ENCODE results near the gene KCNIP4. TPM values are rescaled to one million over a fixed set of nuclear protein-coding genes. Genes with fewer than 3 reads are reported as not detected.

Gene KCNIP4
- total and polyA plus RNA-seq, 2 of the 4 experiments (the other 2 are of a cell fraction) = not detected

GRCh38 chr4:20960291-20960690, 988.3 kb downstream of the KCNIP4 start:
- 11% methylated on average over 4 of the region's 6 CpGs; no CpG with 5 or more reads in 1 of the 2 experiments for WGBS, 2 experiments (ENCODE audit: extremely low coverage in 2 of 2, insufficient read length in 1 of 2)
- in situ Hi-C loops (cut with MboI; ENCODE audit: low sequenced_read_pairs) = no loop called here
- dilution Hi-C loops (cut with HindIII; ENCODE audit: low sequenced_read_pairs, unreplicated experiment) = no loop called here
- Histone ChIP-seq H3K56ac (ENCODE audit: extremely low read depth, insufficient read depth, low read length) (no peak overlapping the region), H2BK120ac (ENCODE audit: low read depth, low read length) (no peak overlapping the region), H3K36me3 (ENCODE audit: control insufficient read depth, insufficient read depth, low read length) (no peaks in the 10 kb centered on the region), H2AFZ (replicated peaks; ENCODE audit: low read length, poor library complexity) (no peak overlapping the region), H3K4me3 (ENCODE audit: insufficient read depth, low read depth, low read length) (no peak overlapping the region), H3K27me3 (ENCODE audit: control insufficient read depth, insufficient read depth, low read length) (no peaks in the 10 kb centered on the region), H4K5ac (ENCODE audit: low read depth, low read length) (no peak overlapping the region), H3K9me1 (ENCODE audit: insufficient read depth, low read length) (no peaks in the 10 kb centered on the region), H2BK5ac (ENCODE audit: low read depth, low read length, poor library complexity, severe bottlenecking) (no peak overlapping the region), H3K4me2 (ENCODE audit: low read depth, low read length) (no peak overlapping the region), H4K20me1 (ENCODE audit: insufficient read depth, low read length) (no peaks in the 10 kb centered on the region), H3K9ac (ENCODE audit: low read depth, low read length) (no peak overlapping the region), H2BK15ac (ENCODE audit: low read depth, low read length) (no peak overlapping the region), H2AK5ac (ENCODE audit: low read depth, low read length) (no peak overlapping the region), H3K79me1 (ENCODE audit: low read depth in 1 of 2, low read length in 2 of 2) (no peaks in the 10 kb centered on the region), H3K4ac (ENCODE audit: low read depth, low read length) (no peak overlapping the region), H3K9me3 (ENCODE audit: control insufficient read depth, insufficient read depth, low read length) (peaks cover 4% of the 10 kb centered on the region), H4K8ac (ENCODE audit: low read depth in 2 of 2, low read length in 2 of 2) (no peak overlapping the region), H3K18ac (ENCODE audit: low read depth, low read length) (no peak overlapping the region), H3K14ac (replicated peaks; ENCODE audit: low read depth, low read length) (no peak overlapping the region), H2AK9ac (replicated peaks; ENCODE audit: low read depth, low read length, poor library complexity) (no peak overlapping the region), H3K27ac (ENCODE audit: insufficient read depth, low read length) (no peak overlapping the region), H4K91ac (ENCODE audit: insufficient read depth, low read depth, low read length) (no peak overlapping the region), H2BK20ac (ENCODE audit: low read depth, low read length) (no peak overlapping the region), H3K23ac (ENCODE audit: low read depth, low read length) (no peak overlapping the region), H3K4me1 (ENCODE audit: control insufficient read depth, insufficient read depth, low read length) (no peaks in the 10 kb centered on the region)
- CTCF ChIA-PET = no interaction called here
- TF ChIP-seq ELK1 (IDR thresholded peaks at IDR 0.05; ENCODE audit: borderline replicate concordance, low read depth, low read length) (no peak), MAFK (IDR thresholded peaks at IDR 0.05; ENCODE audit: low read depth, low read length) (no peak), USF2 (IDR thresholded peaks at IDR 0.05; ENCODE audit: low read depth, low read length) (no peak), FOS (IDR thresholded peaks at IDR 0.05; ENCODE audit: low read depth, low read length) (no peak), NFE2L2 (IDR thresholded peaks at IDR 0.05; ENCODE audit: low read depth, low read length) (no peak), CTCF (conservative IDR thresholded peaks at IDR 0.05; ENCODE audit: low read depth, low read length) (no peak), SMC3 (IDR thresholded peaks at IDR 0.05; ENCODE audit: low read depth, low read length) (no peak), POLR2A (IDR thresholded peaks at IDR 0.05; ENCODE audit: low read depth, low read length) (no peak), RAD21 (IDR thresholded peaks at IDR 0.05; ENCODE audit: low read length) (no peak), RCOR1 (IDR thresholded peaks at IDR 0.05; ENCODE audit: insufficient replicate concordance, low read length) (no peak), MAZ (IDR thresholded peaks at IDR 0.05; ENCODE audit: borderline replicate concordance, low read depth, low read length) (no peak), CEBPB (IDR thresholded peaks at IDR 0.05; ENCODE audit: low read depth, low read length) (no peak), RFX5 (IDR thresholded peaks at IDR 0.05; ENCODE audit: low read depth, low read length) (no peak), BHLHE40 (IDR thresholded peaks at IDR 0.05; ENCODE audit: low read depth, low read length) (no peak)
- DNase-seq (no peak), ATAC-seq (ENCODE audit: low read depth) (no peak)
- no TSS peak for BruUV-seq (replicated peaks)
- intact Hi-C loops (cut with micrococcal nuclease) = no loop called here
- POLR2A ChIA-PET (ENCODE audit: unreplicated experiment) = no interaction called here
